Liver (tissue), 9 donors: ENCODE measurements around the gene DEDD2. TPM values are rescaled to one million over a fixed set of nuclear protein-coding genes. Genes with fewer than 3 reads are reported as not detected.

Experiments
- DNase-seq: peaks from one replicate; pipeline ENCODE4 v3.0.0-alpha.2; 2017; ENCODE audit warnings: low spot score
- H3K27ac ChIP-seq, 2 donors: one replicate each; pipeline ENCODE4 v1.7.0; 2013; ENCODE audit warnings: inconsistent platforms in 2 of 2, low read length in 2 of 2, control low read depth in 1 of 2, low read depth in 1 of 2, mild to moderate bottlenecking in 1 of 2
- H3K27me3 ChIP-seq, 4 donors: one replicate each; pipeline versions ENCODE4 v1.6.1 to v1.7.0; 2013; ENCODE audit warnings: low read length in 3 of 4, inconsistent platforms in 1 of 4, mild to moderate bottlenecking in 1 of 4, moderate library complexity in 1 of 4; ENCODE audit not compliant: control insufficient read depth in 4 of 4, insufficient read depth in 4 of 4
- H3K36me3 ChIP-seq, 4 donors: one replicate each; pipeline versions ENCODE4 v1.6.1 to v1.7.0; 2013; ENCODE audit warnings: low read length in 3 of 4, mild to moderate bottlenecking in 3 of 4, low read depth in 1 of 4, moderate library complexity in 1 of 4; ENCODE audit not compliant: control insufficient read depth in 4 of 4, insufficient read depth in 3 of 4
- H3K4me1 ChIP-seq, 4 donors: one replicate each; pipeline versions ENCODE4 v1.6.1 to v1.7.0; 2013; ENCODE audit warnings: low read length in 3 of 4, mild to moderate bottlenecking in 3 of 4, moderate library complexity in 1 of 4; ENCODE audit not compliant: control insufficient read depth in 4 of 4, insufficient read depth in 4 of 4
- H3K4me3 ChIP-seq, 3 donors: one replicate each; pipeline versions ENCODE4 v1.6.1 to v1.7.0; 2013; ENCODE audit warnings: low read length in 3 of 3, control low read depth in 1 of 3, low read depth in 1 of 3, mild to moderate bottlenecking in 1 of 3
- H3K9ac ChIP-seq, 2 donors: one replicate each; pipeline ENCODE4 v1.7.0; 2013; ENCODE audit warnings: low read length in 2 of 2, mild to moderate bottlenecking in 2 of 2, moderate library complexity in 2 of 2, control low read depth in 1 of 2, low read depth in 1 of 2
- H3K9me3 ChIP-seq, 4 donors: one replicate each; pipeline versions ENCODE4 v1.6.1 to v1.7.0; 2013; ENCODE audit warnings: low read length in 3 of 4; ENCODE audit not compliant: control insufficient read depth in 4 of 4
- EGR1 ChIP-seq, 2 donors: IDR thresholded peaks; 2 replicates each; pipeline ENCODE4 v1.6.1; 2016 to 2018; ENCODE audit warnings: antibody characterized with exemption in 2 of 2, low read depth in 2 of 2
- FOXA2 ChIP-seq: IDR thresholded peaks from 2 replicates; pipeline ENCODE4 v1.6.1; 2016; ENCODE audit warnings: antibody characterized with exemption
- GABPA ChIP-seq, 2 donors: IDR thresholded peaks in 1 of 2; conservative IDR thresholded peaks in 1 of 2; 2 replicates each; pipeline ENCODE4 v1.6.1; 2016; ENCODE audit warnings: antibody characterized with exemption in 2 of 2, mild to moderate bottlenecking in 1 of 2, moderate library complexity in 1 of 2
- HNF4A ChIP-seq, 2 donors: conservative IDR thresholded peaks; 2 replicates each; pipeline ENCODE4 v1.6.1; 2016; ENCODE audit warnings: antibody characterized with exemption in 2 of 2, mild to moderate bottlenecking in 2 of 2
- HNF4G ChIP-seq: IDR thresholded peaks from 2 replicates; pipeline ENCODE4 v1.6.1; 2016; ENCODE audit warnings: antibody characterized with exemption
- JUND ChIP-seq, 2 donors: IDR thresholded peaks; 2 replicates each; pipeline ENCODE4 v1.6.1; 2016; ENCODE audit warnings: antibody characterized with exemption in 2 of 2
- NR2F2 ChIP-seq: IDR thresholded peaks from 2 replicates; pipeline ENCODE4 v1.6.1; 2016; ENCODE audit warnings: antibody characterized with exemption
- RAD21 ChIP-seq, 2 donors: IDR thresholded peaks; 2 replicates each; pipeline ENCODE4 v1.6.1; 2016; ENCODE audit warnings: antibody characterized with exemption in 2 of 2, mild to moderate bottlenecking in 2 of 2
- REST ChIP-seq: IDR thresholded peaks from 2 replicates; pipeline ENCODE4 v1.6.1; 2016; ENCODE audit warnings: antibody characterized with exemption, mild to moderate bottlenecking
- TAF1 ChIP-seq: conservative IDR thresholded peaks from 2 replicates; pipeline ENCODE4 v1.6.1; 2016; ENCODE audit warnings: antibody characterized with exemption, mild to moderate bottlenecking
- YY1 ChIP-seq: IDR thresholded peaks from 2 replicates; pipeline ENCODE4 v1.6.1; 2016; ENCODE audit warnings: antibody characterized with exemption, mild to moderate bottlenecking
- ZBTB33 ChIP-seq: IDR thresholded peaks from 2 replicates; pipeline ENCODE4 v1.6.1; 2016; ENCODE audit warnings: antibody characterized with exemption
- WGBS: extraction: QIAGEN DNeasy Blood & Tissue Kit; methylation state at CpG from one replicate; pipeline ENCODE4 v1.1.7; 2013; 5-methylcytosine and 5-hydroxymethylcytosine counted together
- polyA plus RNA-seq, 2 donors: library from polyadenylated mRNA; stranded (reverse) in 1 of 2; unstranded in 1 of 2; fragments of 200-250 nt in 1 of 2; fragments of >200 nt in 1 of 2; fragmentation: Nextera tagmentation in 1 of 2; extraction: Ambion mirVana in 1 of 2; gene quantifications; one replicate each; pipeline versions ENCODE4 v1.2.1 to v1.2.3, GENCODE V29; 2013 to 2015
- total RNA-seq, 2 donors: library from RNA; depleted of rRNA; stranded (reverse); fragments of >200 nt; gene quantifications; one replicate each; pipeline ENCODE4 v1.2.3, GENCODE V29; 2014
- TF ChIP-seq, protein P1 (sequence below): IDR thresholded peaks from 2 replicates; pipeline ENCODE4 v1.6.1; 2016; ENCODE audit warnings: antibody characterized with exemption
- donor health status: healthy.
- donor health status: healthy.
- donor health status: healthy.
- donor health status: healthy.
- donor health status: healthy.

Gene DEDD2
- total and polyA plus RNA-seq, 4 donors, result 9.6 to 47.1 (median 16.4) TPM

DNA sequence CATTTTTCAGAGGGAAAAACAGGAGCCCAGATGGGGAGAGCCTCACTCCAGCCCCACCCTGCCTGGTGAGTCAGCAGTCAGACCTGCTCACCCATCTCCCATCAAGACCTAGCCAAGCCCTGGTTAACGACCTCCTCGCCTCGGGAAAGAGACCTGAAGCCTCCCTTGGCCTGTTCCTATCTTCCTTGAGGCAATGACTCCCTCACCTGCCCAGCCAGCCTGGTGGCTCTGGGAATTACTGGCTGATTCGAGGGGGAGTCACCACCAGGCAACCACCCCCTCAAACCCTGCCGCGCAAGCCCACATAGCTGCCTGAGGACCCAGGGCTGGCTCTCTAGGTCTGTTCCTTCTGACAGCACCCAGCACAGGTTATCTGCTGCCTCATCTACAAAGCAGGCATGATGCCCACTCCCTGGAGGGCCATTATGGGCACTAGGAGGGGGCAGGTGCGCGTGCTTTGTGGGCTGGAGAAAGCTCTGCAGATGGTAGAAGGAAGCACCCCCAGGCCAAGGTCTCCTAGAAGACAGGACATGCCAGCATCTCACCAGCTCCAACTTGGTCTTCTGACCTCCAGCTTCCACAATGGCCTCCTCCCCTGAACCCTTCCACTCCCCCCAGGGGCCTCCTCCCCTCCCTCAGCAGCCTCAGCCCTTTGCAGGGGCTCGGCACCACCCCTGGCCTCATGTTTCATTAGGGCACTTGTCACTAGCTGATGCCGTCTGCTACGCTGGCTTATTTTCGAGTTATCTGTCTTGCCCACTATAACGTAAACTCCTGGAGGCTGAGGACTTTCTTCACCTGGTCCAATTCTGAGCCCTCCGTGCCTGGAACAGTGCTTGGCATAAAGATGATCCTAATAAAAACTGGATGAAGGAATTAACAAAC is 10.4 kb downstream of the DEDD2 start:
- H3K4me1 ChIP-seq, result no peaks in the 10 kb centered on the region

GRCh38 chr19:42204664-42205063 is 12.8 kb downstream of the DEDD2 start:
- Histone ChIP-seq H3K9ac (no peak overlapping the region), H3K27me3 (no peaks in the 10 kb centered on the region), H3K27ac (no peak overlapping the region), H3K9me3 (no peaks in the 10 kb centered on the region), H3K4me1 (peaks cover 0 to 7% (median 0%) of the 10 kb centered on the region in 4 donors), H3K36me3 (peaks cover 15 to 69% (median 57%) of the 10 kb centered on the region in 4 donors), H3K4me3 (no peak overlapping the region)
- WGBS, result 93% methylated on average over 6 of the region's 6 CpGs
- TF ChIP-seq JUND (IDR thresholded peaks at IDR 0.05) (no peak), TAF1 (no peak), REST (no peak), FOXA2 (no peak), EGR1 (IDR thresholded peaks at IDR 0.05; ENCODE audit: low read depth in 2 of 2) (no peak), GABPA (IDR thresholded peaks at IDR 0.05 in 1 of 2, conservative IDR thresholded peaks at IDR 0.05 in 1 of 2) (no peak), YY1 (no peak), HNF4G (no peak), ZBTB33 (no peak)
- TF ChIP-seq, protein P1, sequence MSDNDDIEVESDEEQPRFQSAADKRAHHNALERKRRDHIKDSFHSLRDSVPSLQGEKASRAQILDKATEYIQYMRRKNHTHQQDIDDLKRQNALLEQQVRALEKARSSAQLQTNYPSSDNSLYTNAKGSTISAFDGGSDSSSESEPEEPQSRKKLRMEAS, result no peak
- no peak for DNase-seq

More for the DNA sequence above, 10.4 kb downstream of the DEDD2 start:
- no peak overlapping the region for H3K9ac ChIP-seq
- 94% methylated on average over 14 of the region's 14 CpGs for WGBS
- no peaks in the 10 kb centered on the region for H3K9me3 ChIP-seq
- peaks cover 11 to 73% (median 53%) of the 10 kb centered on the region in 4 donors for H3K36me3 ChIP-seq
- TF ChIP-seq ZBTB33, result no peak
- no peak for TF ChIP-seq HNF4A (conservative IDR thresholded peaks at IDR 0.05)
- no peak for TF ChIP-seq HNF4G
- no peak for TF ChIP-seq NR2F2
- TF ChIP-seq YY1, result no peak
- TF ChIP-seq RAD21 (IDR thresholded peaks at IDR 0.05), result no peak
- TF ChIP-seq EGR1 (IDR thresholded peaks at IDR 0.05; ENCODE audit: low read depth in 2 of 2), result no peak
- TF ChIP-seq, protein P1, result no peak
- no peak for TF ChIP-seq JUND (IDR thresholded peaks at IDR 0.05)
- H3K4me3 ChIP-seq, result no peak overlapping the region
- peak; percentile 47 for DNase-seq
- H3K27ac ChIP-seq, result no peak overlapping the region
- no peaks in the 10 kb centered on the region for H3K27me3 ChIP-seq
